ENCODE results near the gene CLDN7. TPM values are rescaled to one million over a fixed set of nuclear protein-coding genes. Genes with fewer than 3 reads are reported as not detected.

CLDN7 gene
- total RNA-seq, 3 donors from 2014 or later (not counting 1 experiment from before 2014, with no cell fraction given) = 0.99 to 1.8 (median 1.7) TPM

GRCh38 chr17:7213895-7214299, 48.4 kb downstream of the CLDN7 start:
- DNase-seq (peak in 1 of 2 donors; percentile 94), ATAC-seq (peak in 2 of 3 donors; percentile 0 to 1)
- intact Hi-C loops (cut with micrococcal nuclease) = loop anchor here (1.0 to 10.0 kb wide), 3 partner anchors 9 to 471 kb away; partner anchors contain the start of genes DVL2, TP53 and WRAP53
- Histone ChIP-seq H3K36me3 (ENCODE audit: control insufficient read depth, insufficient read depth, low read length) (no peaks in the 10 kb centered on the region), H3K27ac (ENCODE audit: low read length) (peak overlapping the region; percentile 67), H3K4me3 (ENCODE audit: low read length) (peak overlapping the region; percentile 34), H3K27me3 (ENCODE audit: control insufficient read depth, insufficient read depth, low read length) (no peaks in the 10 kb centered on the region), H3K4me1 (ENCODE audit: control insufficient read depth, insufficient read depth, low read length) (peaks cover 35% of the 10 kb centered on the region), H3K9me3 (ENCODE audit: control insufficient read depth, insufficient read depth, low read length) (no peaks in the 10 kb centered on the region)
- peak overlapping the region; percentile 87 to 99 for H3K27ac Mint-ChIP-seq
- 4% methylated on average over 15 of the region's 15 CpGs for WGBS (ENCODE audit: insufficient coverage)
- H3K9me3 Mint-ChIP-seq = no peaks in the 10 kb centered on the region
- peaks cover 16 to 42% of the 10 kb centered on the region in 2 donors for H3K4me1 Mint-ChIP-seq
- no peaks in the 10 kb centered on the region for H3K36me3 Mint-ChIP-seq
- no peak for TF ChIP-seq CTCF (IDR thresholded peaks at IDR 0.05)
- H3K4me3 Mint-ChIP-seq = peak overlapping the region; percentile 89
- peaks cover 7 to 16% of the 10 kb centered on the region in 2 donors for H3K27me3 Mint-ChIP-seq (ENCODE audit: low read depth in 2 of 2)

GRCh38 chr17:7211491-7212273, 50.6 kb downstream of the CLDN7 start:
- H3K9me3 ChIP-seq (ENCODE audit: control insufficient read depth, insufficient read depth, low read length) = no peaks in the 10 kb centered on the region
- Mint-ChIP-seq H3K4me1 (peaks cover 16 to 31% of the 10 kb centered on the region in 2 donors), H3K36me3 (no peaks in the 10 kb centered on the region), H3K27me3 (ENCODE audit: low read depth in 2 of 2) (peaks cover 7 to 16% of the 10 kb centered on the region in 2 donors), H3K9me3 (no peaks in the 10 kb centered on the region), H3K4me3 (no peak overlapping the region), H3K27ac (peak overlapping the region; percentile 27 to 45)
- no peak overlapping the region for H3K4me3 ChIP-seq (ENCODE audit: low read length)
- 66% methylated on average over 22 of the region's 37 CpGs for WGBS (ENCODE audit: insufficient coverage)
- no peak for TF ChIP-seq CTCF (IDR thresholded peaks at IDR 0.05)
- no peaks in the 10 kb centered on the region for H3K27me3 ChIP-seq (ENCODE audit: control insufficient read depth, insufficient read depth, low read length)
- peaks cover 23% of the 10 kb centered on the region for H3K4me1 ChIP-seq (ENCODE audit: control insufficient read depth, insufficient read depth, low read length)
- no peaks in the 10 kb centered on the region for H3K36me3 ChIP-seq (ENCODE audit: control insufficient read depth, insufficient read depth, low read length)
- DNase-seq (no peak), ATAC-seq (no peak)
- intact Hi-C loops (cut with micrococcal nuclease) = loop anchor here (10.0 kb wide), 1 partner anchor 473 kb away; the partner anchor contains the start of genes TP53 and WRAP53
- no peak overlapping the region for H3K27ac ChIP-seq (ENCODE audit: low read length)

Other genes starting within 250 kb of the CLDN7 start
- 100 to 1,000 TPM; 151 to 165 (median 159) TPM for gene RNASEK, start 249.9 kb downstream of the CLDN7 start, total RNA-seq
- under 1 TPM in 2 of 3 donors, not detected in 1; 0.49 to 0.84 TPM for gene BCL6B, start 239.4 kb downstream of the CLDN7 start, total RNA-seq
- 1 to 10 TPM; 4.8 to 7.0 (median 6.0) TPM for gene SLC16A13, start 226.5 kb downstream of the CLDN7 start, total RNA-seq
- gene SLC16A11, start 218.4 kb downstream of the CLDN7 start, total RNA-seq = 1 to 10 TPM; 1.2 to 2.5 (median 1.6) TPM
- gene CLEC10A, start 182.2 kb downstream of the CLDN7 start, total RNA-seq = 1 to 10 TPM in 2 of 3 donors, under 1 TPM in 1; 0.54 to 2.2 (median 1.8) TPM
- 1 to 10 TPM in 1 of 3 donors, under 1 TPM in 1, not detected in 1; 0.88 to 2.3 TPM for gene ASGR2, start 147.7 kb downstream of the CLDN7 start, total RNA-seq
- 1 to 10 TPM in 1 of 3 donors, under 1 TPM in 1, not detected in 1; 0.35 to 1.4 TPM for gene ASGR1, start 83.1 kb downstream of the CLDN7 start, total RNA-seq
- 10 to 100 TPM in 1 of 3 donors, 1 to 10 TPM in 2; 6.7 to 11.2 (median 8.6) TPM for gene DLG4, start 42.6 kb downstream of the CLDN7 start, total RNA-seq
- gene ACADVL, start 42.5 kb downstream of the CLDN7 start, total RNA-seq = 100 to 1,000 TPM; 439 to 637 (median 607) TPM
- gene DVL2, start 28.0 kb downstream of the CLDN7 start, total RNA-seq = 10 to 100 TPM; 46.5 to 66.6 (median 61.5) TPM
- 10 to 100 TPM; 19.3 to 32.3 (median 20.8) TPM for gene PHF23, start 23.0 kb downstream of the CLDN7 start, total RNA-seq
- gene GABARAP, start 20.0 kb downstream of the CLDN7 start, total RNA-seq = 100 to 1,000 TPM; 256 to 277 (median 276) TPM
- gene CTDNEP1, start 10.7 kb downstream of the CLDN7 start, total RNA-seq = 100 to 1,000 TPM; 127 to 139 (median 131) TPM
- gene ELP5, start 10.3 kb downstream of the CLDN7 start, total RNA-seq = 10 to 100 TPM; 30.1 to 38.5 (median 30.3) TPM
- gene SLC2A4, start 19.2 kb upstream of the CLDN7 start, total RNA-seq = not detected
- gene YBX2, start 32.2 kb upstream of the CLDN7 start, total RNA-seq = under 1 TPM in 1 of 3 donors, not detected in 2; 0.05 TPM
- 100 to 1,000 TPM; 483 to 608 (median 492) TPM for gene EIF5A, start 45.1 kb upstream of the CLDN7 start, total RNA-seq
- gene GPS2, start 52.9 kb upstream of the CLDN7 start, total RNA-seq = 100 to 1,000 TPM; 132 to 146 (median 133) TPM
- 10 to 100 TPM; 48.9 to 57.9 (median 51.4) TPM for gene NEURL4, start 66.9 kb upstream of the CLDN7 start, total RNA-seq
- gene ACAP1, start 74.1 kb upstream of the CLDN7 start, total RNA-seq = 100 to 1,000 TPM; 526 to 590 (median 540) TPM
- gene KCTD11, start 89.7 kb upstream of the CLDN7 start, total RNA-seq = 1 to 10 TPM; 5.6 to 9.7 (median 8.3) TPM
- not detected for gene TMEM95, start 92.7 kb upstream of the CLDN7 start, total RNA-seq
- 1 to 10 TPM in 1 of 3 donors, under 1 TPM in 2; 0.18 to 1.7 (median 0.73) TPM for gene TNK1, start 118.6 kb upstream of the CLDN7 start, total RNA-seq
- gene PLSCR3, start 132.0 kb upstream of the CLDN7 start, total RNA-seq = 10 to 100 TPM; 38.2 to 57.8 (median 47.0) TPM
- 10 to 100 TPM; 31.8 to 35.9 (median 34.2) TPM for gene TMEM256, start 141.6 kb upstream of the CLDN7 start, total RNA-seq
- gene NLGN2, start 145.4 kb upstream of the CLDN7 start, total RNA-seq = 1 to 10 TPM; 2.8 to 3.4 (median 3.1) TPM
- gene SPEM1, start 157.8 kb upstream of the CLDN7 start, total RNA-seq = not detected
- gene SPEM2, start 163.1 kb upstream of the CLDN7 start, total RNA-seq = not detected
- not detected for gene SPEM3, start 166.4 kb upstream of the CLDN7 start, total RNA-seq
- 1 to 10 TPM; 5.1 to 8.6 (median 7.0) TPM for gene TMEM102, start 173.0 kb upstream of the CLDN7 start, total RNA-seq
- 1 to 10 TPM; 1.2 to 4.2 (median 1.9) TPM for gene FGF11, start 177.0 kb upstream of the CLDN7 start, total RNA-seq
- gene CHRNB1, start 182.6 kb upstream of the CLDN7 start, total RNA-seq = 10 to 100 TPM in 2 of 3 donors, 1 to 10 TPM in 1; 9.8 to 10.4 (median 10.2) TPM
- gene ZBTB4, start 217.2 kb upstream of the CLDN7 start, total RNA-seq = 10 to 100 TPM; 64.0 to 72.5 (median 68.4) TPM
- gene SLC35G6, start 219.0 kb upstream of the CLDN7 start, total RNA-seq = not detected
- 100 to 1,000 TPM; 515 to 879 (median 524) TPM for gene POLR2A, start 221.9 kb upstream of the CLDN7 start, total RNA-seq

Measured in natural killer cell (primary cell).